Measurements from ENCODE around the gene CD40LG.

DNA sequence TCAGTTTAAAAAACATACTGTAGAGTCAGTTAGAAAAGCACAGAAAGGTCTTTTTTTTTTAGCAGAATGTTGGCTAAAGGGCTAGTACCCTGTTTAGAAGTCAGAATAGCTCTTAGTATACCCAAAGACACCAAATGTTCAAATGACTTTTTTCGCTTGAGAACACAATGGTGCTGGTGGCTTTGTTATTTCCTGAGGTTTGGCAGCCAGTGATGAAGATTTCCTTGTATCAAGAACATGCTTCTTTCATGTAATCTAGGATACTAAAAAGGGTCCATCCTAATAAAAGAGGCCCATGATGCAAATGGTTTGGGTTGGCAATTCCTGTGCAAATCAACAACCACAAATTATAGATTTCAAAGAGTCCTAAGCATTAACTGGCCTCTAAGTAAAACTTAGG, 21.1 kb upstream of the CD40LG start:
- TF ChIP-seq CTCF (IDR thresholded peaks at IDR 0.05) (no peak), POLR2A (IDR thresholded peaks at IDR 0.05) (no peak)
